Right ventricle myocardium superior (tissue), 1 donor: ENCODE data around the gene OR3A2. TPM values are rescaled to one million over a fixed set of nuclear protein-coding genes. Genes with fewer than 3 reads are reported as not detected.
"Not testable (repeated sequence)": the region's sequence is repeated elsewhere in the genome, so short reads cannot be mapped to it uniquely, and the experiment has no call there.

Source experiments
- ATAC-seq: fragments of 200-7000 bp; cut with Tn5 transposase; one replicate; pipeline ENCODE4 v1.9.1; 2020; ENCODE audit warnings: mild to moderate bottlenecking; ENCODE audit not compliant: poor library complexity
- DNase-seq: peaks from one replicate; pipeline ENCODE4 v3.0.0-alpha.2; 2020
- intact Hi-C: fragments of 100-400 bp; cut with DNase I; formaldehyde crosslinking; loops from one replicate; pipeline ENCODE4 v1.11.2; 2022
- total RNA-seq: library from RNA; stranded (reverse); fragmentation: NEBNext Ultra II Directional; extraction: Animal tissue kit (Norgen Biotek cat#: 25700); gene quantifications from one replicate; pipeline ENCODE4 v1.2.1, GENCODE V29; 2021
- donor health status: DM: no; HTN: yes; CAD: no; lungs with severe emphysema.

OR3A2 gene
- total RNA-seq, 1 donor from 2014 or later: 0.11 TPM

DNA sequence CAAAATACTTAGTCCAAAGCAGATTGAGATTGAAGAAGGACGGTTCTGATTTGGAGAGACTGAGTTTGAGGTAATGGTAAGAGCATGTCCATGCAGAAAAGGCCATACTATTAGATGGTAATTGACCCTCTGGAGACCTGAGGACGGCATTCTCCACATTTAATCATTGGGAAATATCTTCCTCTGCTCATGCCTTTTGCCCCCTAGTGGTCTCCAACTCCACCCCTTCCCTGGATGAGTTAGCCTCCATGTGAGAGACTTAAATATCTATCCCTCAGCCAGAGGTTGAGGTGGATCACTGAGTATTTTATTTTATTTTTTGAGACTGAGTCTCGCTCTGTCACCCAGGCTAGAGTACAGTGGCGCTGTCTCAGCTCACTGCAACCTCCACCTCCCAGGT lies 77.5 kb downstream of the OR3A2 start:
- DNase-seq (no peak), ATAC-seq (no peak)
- intact Hi-C loops: no loop called here

GRCh38 chr17:3298260-3298659 lies 87.8 kb downstream of the OR3A2 start, which contains the start of gene OR3A1:
Gene OR3A1, minus strand, starts transcription at chr17:3298360. Its CDS starts 5,778 bp downstream, at chr17:3292582.
- intact Hi-C loops: no loop called here
- ATAC-seq (no peak), DNase-seq (no peak)

- intact Hi-C loops: no loop called here
- DNase-seq (no peak), ATAC-seq (no peak)
These were observed 90.5 kb downstream of the OR3A2 start for GRCh38 chr17:3295632-3296031.

- DNase-seq, intact Hi-C loops, ATAC-seq: not testable (repeated sequence)
These were observed 92.6 kb downstream of the OR3A2 start for GRCh38 chr17:3293548-3293947.

DNA sequence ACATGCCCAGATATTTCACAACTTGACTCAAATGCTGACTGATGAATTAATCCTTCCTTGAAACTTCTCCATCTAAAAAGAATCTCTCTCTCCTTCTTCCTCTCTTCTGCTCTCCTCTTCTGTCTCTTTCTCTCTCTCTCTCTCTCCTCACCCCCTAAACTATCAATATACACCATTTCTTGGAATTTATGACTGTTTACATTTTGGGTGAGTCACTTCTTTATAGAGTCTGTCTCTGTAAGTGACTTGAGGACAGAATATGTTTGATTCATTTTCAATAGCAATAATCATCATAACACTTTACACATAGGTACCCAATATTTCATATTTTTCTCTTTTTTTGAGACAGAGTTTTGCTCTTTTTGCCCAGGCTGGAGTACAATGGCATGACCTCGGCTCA lies 103.2 kb downstream of the OR3A2 start:
- intact Hi-C loops: no loop called here

GRCh38 chr17:3276126-3276525 lies 110.0 kb downstream of the OR3A2 start:
- ATAC-seq (no peak), DNase-seq (no peak)
- intact Hi-C loops: no loop called here

More for the DNA sequence above, 103.2 kb downstream of the OR3A2 start:
- ATAC-seq (no peak), DNase-seq (no peak)

DNA sequence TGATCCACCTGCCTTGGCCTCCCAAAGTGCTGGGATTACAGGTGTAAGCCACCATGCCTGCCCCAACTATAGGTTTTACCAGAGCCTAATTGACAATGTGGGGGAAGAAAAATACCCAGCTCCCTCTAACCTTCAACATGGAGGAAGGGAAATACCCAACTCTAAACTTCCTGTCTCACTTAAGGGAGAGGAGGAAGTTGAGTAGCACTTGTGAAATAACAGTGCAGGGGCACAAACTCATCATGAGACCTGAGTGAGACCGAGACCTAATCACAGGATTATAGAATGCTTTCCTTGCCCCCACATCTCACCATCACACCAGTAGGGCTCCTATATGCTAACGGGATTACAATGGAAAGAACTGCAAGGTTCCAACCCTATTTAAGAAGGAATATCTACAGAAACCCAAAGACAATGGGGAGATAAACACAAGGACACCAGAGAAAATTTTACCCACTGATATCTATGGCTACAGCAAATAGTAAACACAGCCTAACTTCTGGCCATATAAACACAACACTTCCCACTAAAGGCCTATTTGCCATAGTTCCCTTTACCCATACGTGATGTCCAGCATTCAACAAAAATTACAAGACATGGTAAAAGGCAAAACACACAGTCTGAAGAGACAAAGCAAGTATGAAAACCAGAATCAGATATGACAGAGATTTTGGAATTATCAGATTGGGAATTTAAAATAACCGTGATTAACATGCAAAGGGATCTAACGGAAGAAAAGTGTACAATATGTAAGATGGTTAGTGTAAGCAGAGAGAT lies 114.8 kb downstream of the OR3A2 start:
- intact Hi-C loops: no loop called here
- DNase-seq (no peak), ATAC-seq (no peak)

DNA sequence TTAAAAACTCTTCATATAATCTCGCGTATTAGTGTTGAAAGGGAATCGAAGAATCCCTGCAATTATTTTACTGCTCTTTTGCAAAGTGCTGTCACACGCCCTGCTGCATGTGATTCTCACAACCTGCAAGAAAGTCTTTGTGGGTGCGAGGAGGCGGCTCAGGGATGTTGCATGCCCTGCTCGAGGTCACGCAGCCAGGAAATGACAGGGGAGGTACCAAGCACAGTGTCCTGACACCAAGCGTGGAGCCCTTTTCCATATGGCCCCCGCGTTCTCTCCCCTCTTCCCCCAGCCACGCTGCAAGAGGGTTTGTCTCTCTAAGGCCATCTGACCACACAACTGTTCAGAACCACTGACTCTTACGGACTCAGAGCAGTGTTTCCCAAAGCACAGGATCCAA lies 125.5 kb downstream of the OR3A2 start:
- DNase-seq (no peak), ATAC-seq (no peak)
- intact Hi-C loops: no loop called here

DNA sequence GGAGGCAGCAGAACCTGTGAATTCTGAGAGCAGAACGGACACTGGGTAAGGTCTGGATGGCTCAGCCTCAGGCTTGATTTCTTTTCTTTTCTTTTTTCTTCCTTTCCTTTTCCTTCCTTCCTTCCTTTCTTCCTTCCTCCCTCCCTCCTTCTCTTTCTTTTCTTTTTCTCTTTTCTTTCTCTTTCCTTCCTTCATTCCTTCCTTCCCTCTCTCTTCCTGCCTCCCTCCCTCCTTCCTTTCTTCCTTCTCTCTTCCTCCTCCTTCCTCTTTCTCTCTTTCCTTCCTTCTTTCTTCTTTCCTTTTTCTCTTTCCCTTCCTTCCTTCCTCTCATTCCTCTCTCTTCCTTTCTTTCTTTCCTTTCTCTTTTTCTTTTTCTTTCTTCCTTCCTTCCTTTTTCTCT lies 125.9 kb downstream of the OR3A2 start:
- no peak for DNase-seq
- no peak for ATAC-seq
- intact Hi-C loops: no loop called here

GRCh38 chr17:3256575-3256974 lies 129.5 kb downstream of the OR3A2 start:
- DNase-seq (no peak), ATAC-seq (no peak)
- intact Hi-C loops: no loop called here

GRCh38 chr17:3249013-3249412 lies 137.1 kb downstream of the OR3A2 start:
- intact Hi-C loops, DNase-seq, ATAC-seq: not testable (repeated sequence)

- intact Hi-C loops, ATAC-seq, DNase-seq: not testable (repeated sequence)
These were observed 141.3 kb downstream of the OR3A2 start for GRCh38 chr17:3244841-3245240.

GRCh38 chr17:3241044-3241443 lies 145.1 kb downstream of the OR3A2 start:
- DNase-seq, intact Hi-C loops, ATAC-seq: not testable (repeated sequence)

DNA sequence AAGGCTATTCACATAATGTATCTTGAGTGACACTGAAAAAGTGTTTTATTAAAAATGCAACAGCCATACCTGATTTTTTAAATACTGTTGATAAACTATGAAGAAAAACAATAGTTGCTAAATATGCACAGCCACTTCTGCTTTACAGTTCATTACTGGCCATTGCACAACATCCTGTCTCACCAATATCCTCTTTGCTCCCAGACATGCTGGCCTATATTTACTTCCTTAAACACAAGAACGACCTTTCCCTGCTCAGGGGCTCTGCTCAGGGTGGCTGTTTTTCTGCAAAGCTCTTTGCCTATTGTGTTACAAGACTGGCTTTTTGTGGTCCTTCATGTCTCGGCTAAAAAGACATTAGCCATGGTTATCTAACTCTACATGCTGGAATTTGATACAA lies 147.4 kb downstream of the OR3A2 start:
- ATAC-seq: peak; percentile 51
- intact Hi-C loops, DNase-seq: not testable (repeated sequence)

- intact Hi-C loops, ATAC-seq, DNase-seq: not testable (repeated sequence)
These were observed 153.8 kb downstream of the OR3A2 start for GRCh38 chr17:3232300-3232699.

Other genes with a start within 250 kb of the OR3A2 start
- not detected for gene OR1A2, start 188.8 kb downstream of the OR3A2 start, total RNA-seq
- gene OR1A1, start 178.6 kb downstream of the OR3A2 start, total RNA-seq: not detected
- not detected for gene OR3A1, start 87.9 kb downstream of the OR3A2 start, total RNA-seq
- gene OR1E1, start 12.1 kb upstream of the OR3A2 start, total RNA-seq: not detected
- not detected for gene OR3A3, start 25.1 kb upstream of the OR3A2 start, total RNA-seq
- not detected for gene OR1E2, start 47.5 kb upstream of the OR3A2 start, total RNA-seq
- gene SPATA22, start 85.5 kb upstream of the OR3A2 start, total RNA-seq: 0.51 TPM
- gene ASPA, start 89.7 kb upstream of the OR3A2 start, total RNA-seq: 2.5 TPM
- gene TRPV3, start 171.5 kb upstream of the OR3A2 start, total RNA-seq: 1.0 TPM
- gene TRPV1, start 223.1 kb upstream of the OR3A2 start, total RNA-seq: 4.0 TPM
- 4.7 TPM for gene SHPK, start 249.9 kb upstream of the OR3A2 start, total RNA-seq